Lower leg skin (tissue), 3 donors: ENCODE data around the gene KLHL40.

Experiments
- POLR2A ChIP-seq, 2 donors: fragments of 450-650 bp; IDR thresholded peaks; one replicate each; pipeline ENCODE4 v1.6.1; 2016 to 2017; ENCODE audit warnings: antibody characterized with exemption in 2 of 2, mild to moderate bottlenecking in 1 of 2, moderate library complexity in 1 of 2
- TF ChIP-seq, protein P1 (sequence below), 3 donors: fragments of 450-650 bp; IDR thresholded peaks; one replicate each; pipeline ENCODE4 v1.5.1; 2016; ENCODE audit warnings: antibody characterized with exemption in 3 of 3, mild to moderate bottlenecking in 3 of 3, moderate library complexity in 2 of 3

DNA sequence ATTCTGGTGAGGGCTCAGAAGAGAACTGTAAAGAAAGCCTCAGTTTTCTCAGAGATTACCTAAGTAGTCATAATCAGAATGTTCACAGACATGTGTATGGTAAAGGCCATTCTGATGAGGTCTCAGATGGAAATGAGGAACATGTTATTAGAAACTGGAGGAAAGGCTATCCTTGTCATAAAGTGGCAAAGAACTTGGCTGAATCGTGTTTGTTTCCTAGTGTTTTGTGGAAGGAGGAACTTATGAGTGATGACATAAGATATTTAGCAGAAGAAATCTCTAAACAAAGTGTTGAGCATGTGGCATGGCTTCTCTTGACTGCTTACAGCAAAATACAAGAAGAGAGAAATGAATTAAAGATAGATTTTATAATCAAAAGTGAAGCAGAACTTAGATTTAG is 12.8 kb upstream of the KLHL40 start:
- no peak for TF ChIP-seq POLR2A (IDR thresholded peaks at IDR 0.05)
- TF ChIP-seq, protein P1, sequence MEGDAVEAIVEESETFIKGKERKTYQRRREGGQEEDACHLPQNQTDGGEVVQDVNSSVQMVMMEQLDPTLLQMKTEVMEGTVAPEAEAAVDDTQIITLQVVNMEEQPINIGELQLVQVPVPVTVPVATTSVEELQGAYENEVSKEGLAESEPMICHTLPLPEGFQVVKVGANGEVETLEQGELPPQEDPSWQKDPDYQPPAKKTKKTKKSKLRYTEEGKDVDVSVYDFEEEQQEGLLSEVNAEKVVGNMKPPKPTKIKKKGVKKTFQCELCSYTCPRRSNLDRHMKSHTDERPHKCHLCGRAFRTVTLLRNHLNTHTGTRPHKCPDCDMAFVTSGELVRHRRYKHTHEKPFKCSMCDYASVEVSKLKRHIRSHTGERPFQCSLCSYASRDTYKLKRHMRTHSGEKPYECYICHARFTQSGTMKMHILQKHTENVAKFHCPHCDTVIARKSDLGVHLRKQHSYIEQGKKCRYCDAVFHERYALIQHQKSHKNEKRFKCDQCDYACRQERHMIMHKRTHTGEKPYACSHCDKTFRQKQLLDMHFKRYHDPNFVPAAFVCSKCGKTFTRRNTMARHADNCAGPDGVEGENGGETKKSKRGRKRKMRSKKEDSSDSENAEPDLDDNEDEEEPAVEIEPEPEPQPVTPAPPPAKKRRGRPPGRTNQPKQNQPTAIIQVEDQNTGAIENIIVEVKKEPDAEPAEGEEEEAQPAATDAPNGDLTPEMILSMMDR (IDR thresholded peaks at IDR 0.05) = no peak
